Stromal cell of bone marrow (primary cell): Measurements from ENCODE around the gene SYNE1.

ENCODE experiments used
- DNase-seq: peaks from one replicate; pipeline ENCODE4 v3.0.0-alpha.2; 2012; ENCODE audit warnings: low read depth

Gene SYNE1

GRCh38 chr6:152314483-152314832, 322.7 kb downstream of the SYNE1 start:
- no peak for DNase-seq

DNA sequence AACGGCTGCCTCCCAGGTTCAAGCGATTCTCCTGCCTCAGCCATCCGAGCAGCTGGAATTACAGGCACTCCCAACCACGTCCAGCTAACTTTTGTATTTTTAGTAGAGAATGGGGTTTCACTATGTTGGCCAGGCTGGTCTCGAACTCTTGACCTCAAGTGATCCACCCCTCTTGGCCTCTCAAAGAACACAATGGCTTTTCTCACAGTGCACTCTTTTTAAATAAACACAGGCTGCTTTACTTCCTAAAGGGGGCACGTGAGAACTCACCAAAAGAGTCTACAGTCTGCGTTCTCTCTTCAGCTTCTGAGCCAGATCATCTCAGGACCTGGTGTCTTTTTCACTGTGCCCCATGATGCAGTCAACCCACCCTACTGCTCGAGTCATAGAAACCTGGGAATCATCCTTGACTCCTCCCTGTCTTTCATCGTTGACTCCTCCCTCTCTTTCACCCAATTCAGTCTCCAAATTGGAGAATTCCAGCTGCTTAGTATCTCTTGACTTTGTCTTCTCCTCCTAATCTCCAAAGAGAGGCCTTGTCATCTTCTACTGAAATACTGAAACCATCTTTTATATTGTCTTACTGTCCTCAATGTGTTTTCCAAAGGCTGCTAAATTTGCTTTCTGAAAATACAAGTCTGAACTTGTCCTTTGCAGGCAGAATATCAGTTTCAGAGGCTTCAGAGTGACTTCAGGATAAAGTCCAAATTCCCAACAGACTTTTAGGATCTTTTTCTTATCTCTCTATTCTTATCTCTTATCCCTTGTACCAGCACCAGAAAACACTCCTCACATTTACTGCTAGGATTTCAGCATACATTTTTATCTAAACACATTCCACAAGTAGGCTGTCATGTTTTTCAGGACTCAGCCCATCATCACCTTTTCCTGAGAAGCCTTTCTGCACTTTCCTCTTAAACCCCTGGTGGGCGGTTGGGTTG, 323.4 kb downstream of the SYNE1 start:
- no peak for DNase-seq

DNA sequence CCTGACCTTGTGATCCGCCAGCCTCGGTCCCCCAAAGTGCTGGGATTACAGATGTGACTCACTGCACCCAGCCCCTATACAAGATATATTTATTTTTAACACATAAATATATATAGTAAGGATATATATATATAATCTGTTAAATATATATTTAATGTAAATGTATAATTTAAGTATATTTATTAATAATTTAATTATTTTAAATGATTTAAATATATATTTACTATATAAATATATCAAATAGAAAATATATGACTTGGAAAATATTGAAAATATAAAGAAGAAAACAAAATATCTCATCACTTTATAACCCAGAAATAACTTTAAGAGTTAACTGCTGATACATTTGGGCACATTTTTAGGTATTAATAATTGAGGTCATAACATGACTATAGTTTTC, 324.7 kb downstream of the SYNE1 start:
- DNase-seq, result no peak

- no peak for DNase-seq
These were observed 326.7 kb downstream of the SYNE1 start for GRCh38 chr6:152310371-152310954.

DNA sequence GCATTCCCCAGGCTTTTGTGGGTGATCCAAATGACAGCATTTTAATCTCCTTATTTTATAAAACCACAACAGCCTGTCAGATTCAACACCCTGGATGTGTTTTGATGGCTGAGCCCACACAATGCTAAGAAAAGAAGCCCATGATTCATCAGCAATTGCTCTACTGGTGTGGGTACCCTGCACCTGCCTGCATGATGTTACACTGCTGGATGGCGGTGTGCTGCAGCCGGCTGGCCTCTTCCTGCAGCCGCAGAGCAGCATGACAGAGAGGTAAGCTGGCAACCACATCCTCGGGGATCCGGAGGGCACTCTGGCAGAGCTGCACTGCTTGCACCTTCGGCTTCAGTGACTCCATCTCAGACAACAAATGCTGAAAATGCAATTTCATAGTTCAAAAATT, 327.5 kb downstream of the SYNE1 start:
- no peak for DNase-seq

DNA sequence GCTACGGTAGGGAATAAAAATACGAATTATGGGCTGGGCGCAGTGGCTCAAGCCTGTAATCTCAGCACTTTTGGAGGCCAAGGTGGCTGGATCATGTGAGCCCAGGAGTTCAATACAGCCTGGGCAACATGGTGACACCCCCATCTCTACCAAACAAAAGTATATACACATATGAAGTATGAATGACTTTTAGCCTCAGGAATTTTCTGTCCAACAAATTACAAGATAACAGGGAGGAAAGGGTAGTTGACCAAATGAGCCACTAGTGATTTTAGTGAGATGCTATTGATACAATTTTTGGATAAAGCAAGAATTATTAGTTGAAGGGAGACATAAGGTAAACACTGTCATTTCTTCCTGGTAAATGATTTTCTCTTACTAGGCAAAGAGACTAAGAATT, 328.2 kb downstream of the SYNE1 start:
- no peak for DNase-seq

GRCh38 chr6:152308306-152308705, 328.9 kb downstream of the SYNE1 start:
- no peak for DNase-seq

DNA sequence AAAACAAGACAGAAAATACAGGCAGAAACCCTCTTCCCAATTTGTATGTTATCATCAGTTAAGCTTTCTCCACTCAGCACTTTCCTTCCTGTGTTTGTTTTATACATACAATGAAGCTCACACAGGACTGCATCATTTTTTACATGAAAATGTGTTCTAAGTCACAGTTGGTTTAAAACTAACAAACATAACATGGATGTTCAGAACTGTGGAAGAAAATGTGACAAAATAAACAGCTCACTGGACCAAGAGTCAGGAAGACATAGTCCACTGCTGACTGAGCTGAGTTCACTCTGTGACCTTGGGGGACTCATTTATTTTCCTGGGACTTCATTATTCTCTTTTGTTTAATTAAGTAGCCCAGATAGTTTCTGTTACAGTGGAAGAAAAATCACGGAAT, 331.5 kb downstream of the SYNE1 start:
- no peak for DNase-seq

DNA sequence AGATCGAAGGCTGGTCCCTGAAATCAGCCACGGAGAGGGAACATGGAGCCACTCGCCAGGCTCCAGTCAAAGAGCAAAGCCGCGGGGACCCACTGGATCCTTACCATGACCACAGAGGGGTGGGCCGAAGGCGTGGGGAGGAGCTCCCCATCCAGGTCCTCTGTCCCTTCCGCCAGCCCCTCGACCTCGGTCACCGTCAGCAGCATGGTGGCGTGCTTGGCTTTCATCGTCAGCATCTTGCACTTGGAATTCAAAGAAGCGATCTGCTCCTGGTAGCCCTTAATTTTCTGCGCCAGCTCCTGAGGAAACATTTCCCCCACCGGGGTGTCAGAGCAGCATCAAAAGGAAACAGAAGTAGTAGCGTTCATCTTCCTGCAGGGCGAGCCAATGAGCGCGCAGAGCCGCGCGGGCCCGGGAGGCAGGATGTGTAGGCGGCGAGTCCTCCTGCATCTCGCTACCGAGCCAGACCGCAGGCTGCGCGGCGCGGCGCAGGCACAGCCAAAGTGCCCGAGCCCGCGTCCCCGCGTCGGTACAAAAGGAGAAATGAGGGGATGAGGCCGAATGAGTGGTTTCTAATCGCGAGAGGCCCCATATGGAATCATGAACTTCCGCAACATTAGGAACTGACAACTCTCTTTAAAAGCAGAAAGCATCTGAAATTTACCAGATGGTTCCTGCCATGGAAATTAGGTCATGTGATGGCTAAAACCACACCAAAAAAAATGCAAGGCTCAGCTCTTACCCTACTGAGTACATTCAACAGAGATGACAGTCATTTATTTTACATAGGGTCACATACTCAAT, 335.2 kb downstream of the SYNE1 start:
- peak; percentile 80 for DNase-seq

GRCh38 chr6:152301021-152301764, 336.0 kb downstream of the SYNE1 start:
- DNase-seq, result no peak

DNA sequence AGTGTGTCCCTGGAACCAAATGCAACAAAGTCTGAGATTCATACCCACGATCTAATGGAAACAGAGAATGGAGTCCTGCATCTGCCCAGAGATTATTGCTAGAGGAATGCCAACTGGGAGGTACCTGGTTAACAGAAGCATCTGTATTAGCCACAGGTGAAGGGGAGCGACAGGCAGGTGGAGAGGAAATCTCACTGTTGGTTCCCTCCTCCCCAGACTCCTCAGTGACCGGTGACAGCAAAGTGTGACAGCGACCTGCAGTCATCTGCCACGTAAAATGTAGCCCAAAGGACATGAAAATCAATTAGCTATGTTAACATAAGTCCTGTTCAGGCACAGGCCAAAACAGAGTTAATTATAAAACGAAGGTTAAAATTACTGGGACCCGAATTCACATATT, 336.6 kb downstream of the SYNE1 start:
- DNase-seq, result no peak

DNA sequence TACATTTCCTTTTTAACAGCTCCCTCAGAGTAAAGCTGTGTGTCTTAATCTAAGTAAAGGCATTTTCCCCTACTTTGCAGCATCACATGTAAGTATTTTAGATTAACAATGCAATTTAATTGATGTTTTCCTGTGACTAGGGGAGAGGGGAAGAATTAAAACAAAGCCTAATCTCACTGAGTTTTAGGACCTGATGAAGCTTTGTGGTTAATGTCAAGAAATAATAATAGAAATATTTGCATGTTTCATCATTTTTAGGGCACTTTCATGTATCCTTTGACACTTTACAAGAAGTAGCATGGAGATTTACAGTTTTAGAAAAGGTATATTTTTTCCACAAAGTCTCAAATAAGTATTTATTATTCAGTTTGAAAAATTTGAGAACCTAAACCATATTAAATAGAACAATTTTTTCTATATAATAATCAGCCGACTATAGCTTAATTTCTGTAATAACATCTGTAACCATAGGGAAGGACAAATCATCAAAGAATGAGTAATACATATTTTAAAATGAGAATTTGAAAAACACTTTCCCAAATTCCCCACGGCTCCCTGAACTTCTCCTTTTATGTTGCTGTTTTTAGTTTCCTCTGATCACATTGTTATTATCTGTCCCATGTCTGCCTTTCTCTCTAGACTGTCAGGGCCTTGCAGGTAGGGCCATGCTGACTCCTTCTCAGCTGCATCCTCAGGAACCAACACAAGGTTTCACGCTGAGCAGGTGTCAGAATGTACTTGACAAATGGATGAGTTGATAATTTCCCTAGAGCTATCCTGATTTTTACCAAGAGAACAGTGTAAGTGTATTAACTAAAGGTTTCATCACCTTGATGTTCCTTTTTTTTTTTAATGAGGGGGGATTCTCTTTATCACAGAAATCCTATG, 338.1 kb downstream of the SYNE1 start:
- no peak for DNase-seq

DNA sequence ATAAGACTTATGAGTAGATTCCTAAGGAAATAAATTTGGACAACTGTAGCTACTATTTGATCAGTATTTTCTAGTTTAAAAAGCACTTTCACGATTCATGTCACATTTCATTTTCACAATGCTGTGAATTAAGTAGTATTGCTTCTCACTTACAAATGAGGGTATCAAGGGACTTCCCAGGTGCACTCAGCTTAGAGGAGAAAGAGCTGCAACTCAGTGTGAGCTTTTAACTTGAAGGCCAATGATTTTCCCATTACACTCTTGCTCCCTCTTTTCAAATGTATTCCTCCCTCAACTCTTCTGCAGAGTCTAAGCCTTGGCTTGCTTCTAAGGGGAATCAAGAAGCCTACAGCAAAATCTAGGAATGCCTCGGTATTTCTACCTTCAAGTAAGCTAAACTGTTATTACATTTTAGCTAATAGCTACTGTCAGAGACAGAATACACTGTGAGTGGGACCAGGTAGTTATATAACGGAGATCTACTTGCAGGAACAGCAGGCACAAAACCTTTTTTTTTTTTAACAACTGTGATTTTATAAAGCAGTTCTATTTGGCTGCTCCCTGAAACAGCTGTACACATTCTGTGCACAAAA, 339.0 kb downstream of the SYNE1 start:
- no peak for DNase-seq

GRCh38 chr6:152296648-152297376, 340.4 kb downstream of the SYNE1 start:
- DNase-seq, result no peak

DNA sequence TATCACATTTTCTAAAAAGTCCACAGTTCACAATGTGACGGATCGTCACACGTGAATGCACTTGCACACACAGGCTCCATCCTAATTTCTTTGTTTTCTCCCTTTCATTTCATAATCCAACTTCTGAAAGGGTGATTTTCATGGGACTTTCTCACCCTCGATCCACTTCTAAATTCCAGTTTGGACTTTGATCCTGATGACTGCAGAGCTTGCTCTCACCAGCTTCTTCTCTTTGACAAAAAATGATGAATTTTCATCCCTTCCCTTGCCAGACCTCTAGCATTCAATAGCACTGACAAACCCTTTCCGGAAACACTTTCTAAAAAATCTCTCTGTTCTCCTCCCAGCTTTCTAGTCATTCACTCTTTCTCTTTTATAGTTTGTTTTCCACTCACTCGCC, 341.2 kb downstream of the SYNE1 start:
- no peak for DNase-seq

DNA sequence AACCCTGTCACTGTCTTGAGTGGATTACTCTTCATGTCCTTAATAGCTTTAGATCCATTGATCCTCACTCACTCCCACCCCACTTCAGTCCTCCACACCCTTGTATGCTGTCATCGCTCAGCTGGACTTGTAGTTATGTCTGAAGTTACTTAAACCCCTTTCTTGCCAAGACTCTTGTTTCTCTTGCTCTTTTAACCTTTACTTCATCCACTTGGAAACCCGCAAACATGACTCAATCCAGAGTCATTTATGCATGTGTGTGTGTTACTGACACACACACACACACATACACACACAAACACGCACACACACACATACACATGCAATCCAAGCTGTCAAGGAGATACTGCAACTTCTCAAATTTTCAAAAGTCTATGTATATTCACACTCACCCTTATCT, 341.8 kb downstream of the SYNE1 start:
- peak; percentile 95 for DNase-seq

GRCh38 chr6:152293404-152293803, 343.8 kb downstream of the SYNE1 start:
- no peak for DNase-seq

DNA sequence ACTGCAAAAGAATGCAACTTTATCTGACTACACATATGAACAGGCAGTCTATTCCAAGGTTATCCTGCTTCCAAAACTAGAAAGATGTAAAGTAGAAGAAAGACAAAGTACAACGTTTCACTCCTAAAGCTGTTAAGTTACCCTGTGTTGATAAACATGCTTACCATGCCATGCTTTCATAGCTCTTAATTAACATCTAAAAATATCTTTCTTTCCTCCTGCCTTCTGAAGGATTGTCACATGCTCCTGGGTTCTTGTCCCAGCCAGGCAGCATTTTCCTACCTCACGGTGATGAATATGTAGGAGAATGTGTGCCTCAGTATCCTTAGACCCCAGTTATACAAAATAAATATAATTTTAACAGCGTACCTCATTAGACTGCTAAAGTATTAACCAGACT, 344.6 kb downstream of the SYNE1 start:
- DNase-seq, result no peak

DNA sequence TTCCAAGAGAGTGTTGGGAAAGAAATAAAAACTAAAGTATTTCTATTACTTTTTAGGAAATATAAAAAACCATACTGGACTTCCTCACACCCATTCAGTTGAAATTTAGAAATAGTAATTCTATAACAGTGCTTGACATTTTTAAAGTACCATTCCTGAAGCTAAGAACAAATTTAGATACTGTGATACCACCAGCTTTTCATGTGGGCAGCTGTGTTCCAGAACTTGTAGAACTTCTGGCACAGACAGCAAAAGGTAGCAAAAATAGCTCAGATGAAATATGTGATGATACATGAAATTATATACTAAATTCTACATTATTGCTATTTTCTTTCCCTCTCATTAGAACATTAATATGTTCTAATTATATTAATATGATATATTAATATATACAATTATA, 346.5 kb downstream of the SYNE1 start:
- no peak for DNase-seq

DNA sequence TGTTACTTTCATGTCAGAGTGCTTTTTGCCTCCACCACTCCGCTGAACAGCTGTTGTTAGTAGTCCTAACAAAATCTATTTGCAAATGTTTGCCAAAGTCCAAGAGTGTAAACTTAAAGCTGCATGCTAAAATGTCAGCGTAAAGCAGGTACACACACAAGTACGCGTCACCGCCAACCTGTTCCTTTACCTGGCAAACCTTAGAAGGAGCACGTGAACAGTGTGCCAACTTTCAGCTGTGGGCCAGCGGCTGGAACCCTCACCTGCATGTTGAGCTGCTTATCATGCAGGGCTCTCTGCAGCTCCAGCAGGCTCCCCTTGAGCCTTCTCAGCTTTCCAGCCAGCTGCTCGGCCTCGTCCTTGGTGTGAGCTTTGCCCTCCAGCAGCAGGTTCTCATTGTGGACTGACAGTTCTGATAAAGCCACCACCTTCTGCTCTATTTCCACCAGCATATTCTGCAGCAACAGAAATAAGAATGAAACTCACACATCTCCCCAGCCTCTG, 359.3 kb downstream of the SYNE1 start:
- DNase-seq, result no peak
